ENCODE measurements around the gene SNRPD2. TPM values are rescaled to one million over a fixed set of nuclear protein-coding genes. Genes with fewer than 3 reads are reported as not detected.
A peak's percentile ranks its signal among the peaks of the same experiment; 100 is the strongest.

Gene SNRPD2
- total RNA-seq, 2 donors from 2014 or later: 25.1 to 66.4 TPM

GRCh38 chr19:45643024-45643926 lies 48.5 kb downstream of the SNRPD2 start:
- TF ChIP-seq CTCF (IDR thresholded peaks at IDR 0.05): peak; percentile 91 to 99 (median 97)
- TF ChIP-seq POLR2A (IDR thresholded peaks at IDR 0.05): no peak
- no peak overlapping the region for H3K4me3 ChIP-seq
- peaks cover 58% of the 10 kb centered on the region for H3K4me1 ChIP-seq
- H3K27me3 ChIP-seq: no peaks in the 10 kb centered on the region
- intact Hi-C loops (cut with DNase I): loop anchor here (5.0 to 10.0 kb wide), 3 partner anchors 36 to 118 kb away; no protein-coding TSS in a partner anchor
- H3K36me3 ChIP-seq (replicated peaks in 1 of 2; ENCODE audit: insufficient read depth in 1 of 2, low read depth in 2 of 2): no peaks in the 10 kb centered on the region
- ATAC-seq (peak; percentile 32), DNase-seq (peak; percentile 83 to 91 (median 87))
- WGBS, 2 donors: 13 to 15% methylated on average over 35 to 39 of the region's 39 CpGs
- no peaks in the 10 kb centered on the region for H3K9me3 ChIP-seq
- peak overlapping the region in 1 of 4 donors; percentile 89 for H3K27ac ChIP-seq

- WGBS, 2 donors: 5 to 7% methylated on average over 20 to 40 of the region's 40 CpGs
- DNase-seq (peak; percentile 93 to 98 (median 96)), ATAC-seq (peak; percentile 74)
- intact Hi-C loops (cut with DNase I): loop anchor here (5.0 to 10.0 kb wide), 3 partner anchors 34 to 117 kb away; no protein-coding TSS in a partner anchor
- no peak overlapping the region for H3K4me3 ChIP-seq
- H3K27me3 ChIP-seq: no peaks in the 10 kb centered on the region
- H3K27ac ChIP-seq: peak overlapping the region; percentile 55 to 89 (median 82)
- no peaks in the 10 kb centered on the region for H3K36me3 ChIP-seq (replicated peaks in 1 of 2; ENCODE audit: insufficient read depth in 1 of 2, low read depth in 2 of 2)
- H3K9me3 ChIP-seq: no peaks in the 10 kb centered on the region
- peak in 1 of 3 donors; percentile 9 for TF ChIP-seq POLR2A (IDR thresholded peaks at IDR 0.05)
- TF ChIP-seq CTCF (IDR thresholded peaks at IDR 0.05): no peak
- peaks cover 64% of the 10 kb centered on the region for H3K4me1 ChIP-seq
Observed at GRCh38 chr19:45641274-45642105, 50.3 kb downstream of the SNRPD2 start.

GRCh38 chr19:45640849-45641273 lies 50.9 kb downstream of the SNRPD2 start:
- H3K36me3 ChIP-seq (replicated peaks in 1 of 2; ENCODE audit: insufficient read depth in 1 of 2, low read depth in 2 of 2): no peaks in the 10 kb centered on the region
- H3K4me3 ChIP-seq: no peak overlapping the region
- H3K27ac ChIP-seq: peak overlapping the region; percentile 21 to 89 (median 82)
- intact Hi-C loops (cut with DNase I): loop anchor here (5.0 to 10.0 kb wide), 3 partner anchors 34 to 116 kb away; no protein-coding TSS in a partner anchor
- ATAC-seq (no peak), DNase-seq (peak in 3 of 4 donors; percentile 24 to 58 (median 58))
- H3K27me3 ChIP-seq: no peaks in the 10 kb centered on the region
- 48 to 51% methylated on average over 17 of the region's 17 CpGs for WGBS, 2 donors
- H3K9me3 ChIP-seq: no peaks in the 10 kb centered on the region
- no peak for TF ChIP-seq POLR2A (IDR thresholded peaks at IDR 0.05)
- peaks cover 58% of the 10 kb centered on the region for H3K4me1 ChIP-seq

GRCh38 chr19:45638930-45639729 lies 52.6 kb downstream of the SNRPD2 start, which contains the start of gene EML2:
Gene EML2, minus strand, starts transcription at chr19:45639397. Its CDS starts 21 bp downstream, at chr19:45639376.
- H3K27ac ChIP-seq: peak within 1 kb of the TSS; percentile 22 to 89 (median 56)
- peak in 1 of 7 experiments; percentile 20 for TF ChIP-seq CTCF (IDR thresholded peaks at IDR 0.05)
- peak in 2 of 3 donors; percentile 40 to 45 for TF ChIP-seq POLR2A (IDR thresholded peaks at IDR 0.05)
- intact Hi-C loops (cut with DNase I): no loop called here
- H3K4me3 ChIP-seq: peak within 1 kb of the TSS; percentile 15 to 62
- ATAC-seq (peak; percentile 41), DNase-seq (peak; percentile 49 to 73 (median 62))
- H3K27me3 ChIP-seq: no peaks in the 10 kb centered on the region
- no peaks in the 10 kb centered on the region for H3K36me3 ChIP-seq (replicated peaks in 1 of 2; ENCODE audit: insufficient read depth in 1 of 2, low read depth in 2 of 2)
- WGBS, 2 donors: 0 to 1% methylated on average over 11 to 52 of the region's 52 CpGs
- H3K9me3 ChIP-seq: no peaks in the 10 kb centered on the region
- H3K4me1 ChIP-seq: peaks cover 51% of the 10 kb centered on the region
